ENCODE results near the gene EEF1AKMT1.

DNA sequence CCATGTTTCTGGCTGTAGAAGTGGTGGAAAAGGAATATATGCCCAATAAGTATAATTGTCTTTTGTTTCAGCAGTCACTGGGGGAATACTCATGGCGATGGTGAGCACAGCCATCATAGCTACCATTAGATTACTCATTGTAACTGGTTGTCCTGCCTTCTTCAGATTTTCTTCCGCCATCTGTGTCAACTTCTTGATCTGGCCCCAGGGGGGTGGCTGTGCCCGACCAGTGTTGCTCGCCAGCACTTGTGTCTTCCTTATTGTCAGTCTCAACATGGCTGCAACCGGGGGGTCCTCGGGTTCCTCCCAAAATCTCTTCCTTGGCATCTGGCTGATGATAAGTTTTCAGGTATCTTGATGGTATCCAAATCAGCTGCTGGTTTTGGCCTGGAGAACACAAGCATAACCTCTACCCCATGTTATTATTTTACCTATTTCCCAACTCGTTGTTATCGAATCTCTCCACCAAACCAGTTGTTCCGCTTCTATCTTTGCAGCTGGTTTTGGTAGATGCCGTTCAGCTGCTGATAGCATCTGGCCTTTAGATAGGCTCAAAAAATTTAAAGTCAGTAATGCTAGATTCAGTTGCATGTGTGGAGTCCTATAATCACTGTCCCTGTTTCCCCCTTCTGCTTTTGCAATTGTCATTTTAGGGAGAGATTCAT is 93.2 kb downstream of the EEF1AKMT1 start:
- TF ChIP-seq, protein P1, sequence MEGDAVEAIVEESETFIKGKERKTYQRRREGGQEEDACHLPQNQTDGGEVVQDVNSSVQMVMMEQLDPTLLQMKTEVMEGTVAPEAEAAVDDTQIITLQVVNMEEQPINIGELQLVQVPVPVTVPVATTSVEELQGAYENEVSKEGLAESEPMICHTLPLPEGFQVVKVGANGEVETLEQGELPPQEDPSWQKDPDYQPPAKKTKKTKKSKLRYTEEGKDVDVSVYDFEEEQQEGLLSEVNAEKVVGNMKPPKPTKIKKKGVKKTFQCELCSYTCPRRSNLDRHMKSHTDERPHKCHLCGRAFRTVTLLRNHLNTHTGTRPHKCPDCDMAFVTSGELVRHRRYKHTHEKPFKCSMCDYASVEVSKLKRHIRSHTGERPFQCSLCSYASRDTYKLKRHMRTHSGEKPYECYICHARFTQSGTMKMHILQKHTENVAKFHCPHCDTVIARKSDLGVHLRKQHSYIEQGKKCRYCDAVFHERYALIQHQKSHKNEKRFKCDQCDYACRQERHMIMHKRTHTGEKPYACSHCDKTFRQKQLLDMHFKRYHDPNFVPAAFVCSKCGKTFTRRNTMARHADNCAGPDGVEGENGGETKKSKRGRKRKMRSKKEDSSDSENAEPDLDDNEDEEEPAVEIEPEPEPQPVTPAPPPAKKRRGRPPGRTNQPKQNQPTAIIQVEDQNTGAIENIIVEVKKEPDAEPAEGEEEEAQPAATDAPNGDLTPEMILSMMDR (IDR thresholded peaks at IDR 0.05 in 4 of 5, conservative IDR thresholded peaks at IDR 0.05 in 1 of 5) = no peak
- no peak for TF ChIP-seq POLR2A (IDR thresholded peaks at IDR 0.05)
